Tibial nerve (tissue), 4 donors: ENCODE measurements around the gene RPS27L. TPM values are rescaled to one million over a fixed set of nuclear protein-coding genes. Genes with fewer than 3 reads are reported as not detected.
A peak's percentile ranks its signal among the peaks of the same experiment; 100 is the strongest.

ENCODE experiments used
- DNase-seq, 2 donors: peaks; one replicate each; pipeline ENCODE4 v3.0.0-alpha.2; 2019; ENCODE audit warnings: low spot score in 2 of 2
- H3K27ac ChIP-seq, 4 donors: fragments of 200-600 bp; sonication (generic) in 3 of 4; one replicate each; pipeline ENCODE4 v1.5.1; 2017 to 2019; ENCODE audit warnings: mild to moderate bottlenecking in 1 of 4
- H3K27me3 ChIP-seq, 2 donors: fragments of 200-600 bp; sonication (generic) in 1 of 2; one replicate each; pipeline versions ENCODE4 v1.5.1 to v1.6.0; 2017 to 2019
- H3K36me3 ChIP-seq, 3 donors: fragments of 200-600 bp; sonication (generic); one replicate each; pipeline ENCODE4 v1.5.1; 2018 to 2019
- H3K4me1 ChIP-seq, 4 donors: fragments of 200-600 bp; sonication (generic) in 3 of 4; one replicate each; pipeline ENCODE4 v1.5.1; 2017 to 2019
- H3K4me3 ChIP-seq, 4 donors: fragments of 200-600 bp; sonication (generic) in 3 of 4; one replicate each; pipeline ENCODE4 v1.5.1; 2017 to 2019; ENCODE audit warnings: mild to moderate bottlenecking in 1 of 4, moderate library complexity in 1 of 4
- H3K9me3 ChIP-seq, 4 donors: fragments of 200-600 bp; sonication (generic) in 3 of 4; one replicate each; pipeline ENCODE4 v1.5.1; 2017 to 2019
- EP300 ChIP-seq, 2 donors: sonication (generic); formaldehyde crosslinking; IDR thresholded peaks; one replicate each; pipeline ENCODE4 v1.6.1; 2017; ENCODE audit warnings: antibody characterized with exemption in 2 of 2, mild to moderate bottlenecking in 1 of 2
- POLR2A ChIP-seq, 2 donors: fragments of 450-650 bp; IDR thresholded peaks; one replicate each; pipeline ENCODE4 v1.6.1; 2017; ENCODE audit warnings: antibody characterized with exemption in 2 of 2, mild to moderate bottlenecking in 2 of 2, moderate library complexity in 2 of 2
- WGBS, 2 donors: methylation state at CpG; one replicate each; pipeline ENCODE4 v1.1.5; 2018; 5-methylcytosine and 5-hydroxymethylcytosine counted together
- total RNA-seq, 4 donors: library from RNA; depleted of rRNA; stranded (reverse); fragments of >200 nt; gene quantifications; one replicate each; pipeline ENCODE4 v1.1.0, GENCODE V29; 2016
- TF ChIP-seq, protein P1 (sequence below), 5 experiments: fragments of 200-600 bp in 3 of 5; fragments of 450-650 bp in 2 of 5; sonication (generic) in 3 of 5; IDR thresholded peaks; one replicate each; pipeline ENCODE4 v1.5.1; 2016 to 2019; ENCODE audit warnings: antibody characterized with exemption in 5 of 5, mild to moderate bottlenecking in 3 of 5, moderate library complexity in 2 of 5

Gene RPS27L
- total RNA-seq, 4 donors from 2014 or later = 50.3 to 83.7 (median 71.7) TPM

DNA sequence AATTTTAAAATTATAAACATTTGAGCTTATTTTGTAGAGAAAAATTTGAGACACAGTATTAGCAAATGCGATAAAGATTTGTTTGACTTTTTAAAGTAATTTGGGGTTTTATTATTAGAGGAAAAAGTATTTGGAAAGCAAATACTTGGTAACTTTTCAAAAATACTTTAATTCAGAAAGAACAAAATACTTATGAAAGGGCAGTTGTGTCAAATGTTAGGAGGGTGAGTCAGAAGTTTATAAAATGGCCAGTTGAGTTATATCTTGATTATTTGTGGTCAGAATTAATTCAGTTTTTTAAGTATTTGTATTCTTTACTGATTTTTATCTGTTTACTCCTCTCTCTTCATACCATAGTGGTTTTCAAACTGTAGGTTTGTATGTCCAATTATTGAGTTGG lies 23.5 kb downstream of the RPS27L start:
- peaks cover 0 to 23% (median 0%) of the 10 kb centered on the region in 3 donors for H3K36me3 ChIP-seq
- H3K9me3 ChIP-seq = no peaks in the 10 kb centered on the region
- peaks cover 0 to 43% (median 16%) of the 10 kb centered on the region in 4 donors for H3K4me1 ChIP-seq
- WGBS, 2 donors = 21 to 25% methylated on average over 1 of the region's 1 CpG
- TF ChIP-seq EP300 (IDR thresholded peaks at IDR 0.05) (no peak), POLR2A (IDR thresholded peaks at IDR 0.05) (no peak)
- TF ChIP-seq, protein P1, sequence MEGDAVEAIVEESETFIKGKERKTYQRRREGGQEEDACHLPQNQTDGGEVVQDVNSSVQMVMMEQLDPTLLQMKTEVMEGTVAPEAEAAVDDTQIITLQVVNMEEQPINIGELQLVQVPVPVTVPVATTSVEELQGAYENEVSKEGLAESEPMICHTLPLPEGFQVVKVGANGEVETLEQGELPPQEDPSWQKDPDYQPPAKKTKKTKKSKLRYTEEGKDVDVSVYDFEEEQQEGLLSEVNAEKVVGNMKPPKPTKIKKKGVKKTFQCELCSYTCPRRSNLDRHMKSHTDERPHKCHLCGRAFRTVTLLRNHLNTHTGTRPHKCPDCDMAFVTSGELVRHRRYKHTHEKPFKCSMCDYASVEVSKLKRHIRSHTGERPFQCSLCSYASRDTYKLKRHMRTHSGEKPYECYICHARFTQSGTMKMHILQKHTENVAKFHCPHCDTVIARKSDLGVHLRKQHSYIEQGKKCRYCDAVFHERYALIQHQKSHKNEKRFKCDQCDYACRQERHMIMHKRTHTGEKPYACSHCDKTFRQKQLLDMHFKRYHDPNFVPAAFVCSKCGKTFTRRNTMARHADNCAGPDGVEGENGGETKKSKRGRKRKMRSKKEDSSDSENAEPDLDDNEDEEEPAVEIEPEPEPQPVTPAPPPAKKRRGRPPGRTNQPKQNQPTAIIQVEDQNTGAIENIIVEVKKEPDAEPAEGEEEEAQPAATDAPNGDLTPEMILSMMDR (IDR thresholded peaks at IDR 0.05) = no peak
- H3K27ac ChIP-seq = peak overlapping the region in 3 of 4 donors; percentile 51 to 86 (median 61)
- H3K27me3 ChIP-seq = no peaks in the 10 kb centered on the region
- DNase-seq = no peak
- no peak overlapping the region for H3K4me3 ChIP-seq

DNA sequence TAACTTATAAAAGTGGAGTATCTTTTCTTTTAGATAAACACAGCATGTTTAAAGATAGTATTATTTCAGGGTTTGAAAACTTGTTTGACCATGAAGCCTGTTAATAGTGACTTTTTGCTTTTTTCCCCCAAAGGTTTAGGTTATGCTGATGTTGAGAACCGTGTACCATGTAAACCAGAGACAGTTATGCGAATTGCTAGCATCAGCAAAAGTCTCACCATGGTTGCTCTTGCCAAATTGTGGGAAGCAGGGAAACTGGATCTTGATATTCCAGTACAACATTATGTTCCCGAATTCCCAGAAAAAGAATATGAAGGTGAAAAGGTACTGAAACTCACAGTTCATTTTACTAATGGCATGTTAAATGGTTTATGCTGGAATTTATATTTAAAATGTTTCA lies 30.6 kb downstream of the RPS27L start:
- Histone ChIP-seq H3K27ac (no peak overlapping the region), H3K4me3 (no peak overlapping the region), H3K9me3 (no peaks in the 10 kb centered on the region), H3K4me1 (peaks cover 0 to 14% (median 0%) of the 10 kb centered on the region in 4 donors), H3K36me3 (peaks cover 0 to 40% (median 0%) of the 10 kb centered on the region in 3 donors), H3K27me3 (no peaks in the 10 kb centered on the region)
- no peak for DNase-seq
- WGBS, 2 donors = 76 to 78% methylated on average over 3 of the region's 3 CpGs
- TF ChIP-seq EP300 (IDR thresholded peaks at IDR 0.05) = no peak
- no peak for TF ChIP-seq POLR2A (IDR thresholded peaks at IDR 0.05)
- TF ChIP-seq, protein P1 (IDR thresholded peaks at IDR 0.05) = no peak

DNA sequence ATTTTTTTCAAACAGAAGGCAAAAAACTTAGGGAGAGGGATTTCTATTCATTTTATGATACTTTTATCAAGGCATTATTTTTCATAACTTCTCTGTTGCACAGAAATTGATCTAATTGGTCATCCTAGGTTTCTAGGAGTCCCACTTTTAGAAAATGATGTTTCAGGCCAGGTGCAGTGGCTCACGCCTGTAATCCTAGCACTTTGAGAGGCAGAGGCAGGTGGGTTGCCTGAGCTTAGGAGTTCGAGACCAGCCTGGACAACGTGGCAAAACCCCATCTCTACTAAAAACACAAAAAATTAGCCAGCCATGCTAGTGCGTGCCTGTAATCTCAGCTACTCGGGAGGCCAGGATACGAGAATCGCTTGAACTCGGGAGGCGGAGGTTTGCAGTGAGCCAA lies 32.8 kb downstream of the RPS27L start:
- Histone ChIP-seq H3K4me1 (peaks cover 0 to 18% (median 0%) of the 10 kb centered on the region in 4 donors), H3K27me3 (no peaks in the 10 kb centered on the region), H3K4me3 (no peak overlapping the region), H3K27ac (no peak overlapping the region), H3K36me3 (peaks cover 0 to 26% (median 0%) of the 10 kb centered on the region in 3 donors), H3K9me3 (peaks cover 0 to under 1% (median 0%) of the 10 kb centered on the region in 4 donors)
- WGBS, 2 donors = 94 to 96% methylated on average over 9 of the region's 9 CpGs
- no peak for TF ChIP-seq EP300 (IDR thresholded peaks at IDR 0.05)
- TF ChIP-seq, protein P1 (IDR thresholded peaks at IDR 0.05) = no peak
- no peak for TF ChIP-seq POLR2A (IDR thresholded peaks at IDR 0.05)
- DNase-seq = no peak

DNA sequence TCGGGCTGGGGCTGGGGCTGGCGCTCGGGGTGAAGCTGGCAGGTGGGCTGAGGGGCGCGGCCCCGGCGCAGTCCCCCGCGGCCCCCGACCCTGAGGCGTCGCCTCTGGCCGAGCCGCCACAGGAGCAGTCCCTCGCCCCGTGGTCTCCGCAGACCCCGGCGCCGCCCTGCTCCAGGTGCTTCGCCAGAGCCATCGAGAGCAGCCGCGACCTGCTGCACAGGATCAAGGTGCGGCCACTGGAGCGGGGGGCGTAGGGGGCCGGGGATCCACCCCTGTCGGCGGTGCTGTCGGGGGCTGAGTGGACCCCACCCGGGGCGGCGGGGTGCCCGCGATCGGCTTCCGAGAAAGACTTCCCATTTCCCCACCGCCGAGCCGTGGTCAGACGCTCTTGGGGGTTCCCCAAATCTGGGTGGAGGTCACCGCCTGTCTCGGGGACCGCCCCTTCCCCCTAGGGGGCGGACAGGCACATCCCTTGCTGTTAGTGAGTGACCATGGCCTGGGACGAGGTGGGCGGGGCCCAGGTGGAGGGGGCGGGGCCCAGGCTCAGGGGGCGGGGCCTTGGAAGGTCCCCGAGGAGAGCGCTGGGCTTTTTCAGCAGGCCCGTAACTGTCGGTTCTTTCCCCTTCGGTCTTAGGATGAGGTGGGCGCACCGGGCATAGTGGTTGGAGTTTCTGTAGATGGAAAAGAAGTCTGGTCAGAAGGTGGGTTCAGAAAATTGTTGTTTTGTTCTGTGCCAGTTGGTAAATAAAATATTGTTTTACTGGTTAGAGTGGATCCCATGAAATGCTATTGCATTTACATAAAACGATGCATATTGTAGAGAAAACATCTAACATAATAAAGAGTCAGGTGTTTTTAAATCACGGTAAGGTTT lies 35.0 kb downstream of the RPS27L start:
- peaks cover 0 to 15% (median 0%) of the 10 kb centered on the region in 3 donors for H3K36me3 ChIP-seq
- H3K27ac ChIP-seq = peak overlapping the region; percentile 72 to 97 (median 90)
- peak; percentile 67 to 85 for DNase-seq
- peaks cover 0 to 18% (median 0%) of the 10 kb centered on the region in 4 donors for H3K4me1 ChIP-seq
- H3K4me3 ChIP-seq = peak overlapping the region; percentile 80 to 95 (median 89)
- H3K9me3 ChIP-seq = peaks cover 0 to 5% (median 0%) of the 10 kb centered on the region in 4 donors
- TF ChIP-seq EP300 (IDR thresholded peaks at IDR 0.05) (peak in 1 of 2 donors; percentile 38), POLR2A (IDR thresholded peaks at IDR 0.05) (no peak)
- TF ChIP-seq, protein P1 (IDR thresholded peaks at IDR 0.05) = peak in 3 of 5 experiments; percentile 16 to 32 (median 28)
- WGBS, 2 donors = 2 to 5% methylated on average over 13 to 35 of the region's 59 CpGs
- H3K27me3 ChIP-seq = no peaks in the 10 kb centered on the region
